Measurements from ENCODE around the gene P2RX2.

DNA sequence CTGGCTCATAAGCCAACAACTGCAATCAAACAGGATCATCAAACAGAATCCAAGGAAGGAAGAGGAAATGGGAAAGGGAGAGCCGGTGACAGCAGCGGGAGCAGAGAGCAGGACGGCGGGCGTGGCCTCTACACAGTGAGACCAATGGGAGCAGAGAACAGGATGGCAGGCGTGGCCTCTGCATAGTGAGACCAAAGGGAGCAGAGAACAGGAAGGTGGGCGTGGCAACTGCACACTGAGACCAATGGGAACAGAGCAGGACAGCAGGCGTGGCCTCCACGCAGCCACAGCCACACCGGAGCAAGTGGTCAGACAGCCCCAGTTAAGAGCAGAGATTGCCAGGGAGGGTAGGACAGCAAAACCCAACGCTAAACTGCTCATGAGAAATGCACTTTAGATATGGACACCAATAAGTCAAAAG lies 24.6 kb upstream of the P2RX2 start:
- TF ChIP-seq, protein P1, sequence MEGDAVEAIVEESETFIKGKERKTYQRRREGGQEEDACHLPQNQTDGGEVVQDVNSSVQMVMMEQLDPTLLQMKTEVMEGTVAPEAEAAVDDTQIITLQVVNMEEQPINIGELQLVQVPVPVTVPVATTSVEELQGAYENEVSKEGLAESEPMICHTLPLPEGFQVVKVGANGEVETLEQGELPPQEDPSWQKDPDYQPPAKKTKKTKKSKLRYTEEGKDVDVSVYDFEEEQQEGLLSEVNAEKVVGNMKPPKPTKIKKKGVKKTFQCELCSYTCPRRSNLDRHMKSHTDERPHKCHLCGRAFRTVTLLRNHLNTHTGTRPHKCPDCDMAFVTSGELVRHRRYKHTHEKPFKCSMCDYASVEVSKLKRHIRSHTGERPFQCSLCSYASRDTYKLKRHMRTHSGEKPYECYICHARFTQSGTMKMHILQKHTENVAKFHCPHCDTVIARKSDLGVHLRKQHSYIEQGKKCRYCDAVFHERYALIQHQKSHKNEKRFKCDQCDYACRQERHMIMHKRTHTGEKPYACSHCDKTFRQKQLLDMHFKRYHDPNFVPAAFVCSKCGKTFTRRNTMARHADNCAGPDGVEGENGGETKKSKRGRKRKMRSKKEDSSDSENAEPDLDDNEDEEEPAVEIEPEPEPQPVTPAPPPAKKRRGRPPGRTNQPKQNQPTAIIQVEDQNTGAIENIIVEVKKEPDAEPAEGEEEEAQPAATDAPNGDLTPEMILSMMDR (IDR thresholded peaks at IDR 0.05) = no peak
- peak in 1 of 3 donors; percentile 59 for TF ChIP-seq POLR2AphosphoS5 (IDR thresholded peaks at IDR 0.05)
